Measurements from ENCODE around the gene DENND1A. TPM values are rescaled to one million over a fixed set of nuclear protein-coding genes. Genes with fewer than 3 reads are reported as not detected.

DENND1A gene
- polyA plus RNA-seq, 1 donor = 12.2 TPM

GRCh38 chr9:123371805-123372590 is 557.9 kb downstream of the DENND1A start:
- DNase-seq (ENCODE audit: low read depth) = no peak

- no peak for DNase-seq (ENCODE audit: low read depth)
Measured at GRCh38 chr9:123371228-123371584, 558.7 kb downstream of the DENND1A start.

GRCh38 chr9:123370526-123371227 is 559.2 kb downstream of the DENND1A start:
- no peak for DNase-seq (ENCODE audit: low read depth)

DNA sequence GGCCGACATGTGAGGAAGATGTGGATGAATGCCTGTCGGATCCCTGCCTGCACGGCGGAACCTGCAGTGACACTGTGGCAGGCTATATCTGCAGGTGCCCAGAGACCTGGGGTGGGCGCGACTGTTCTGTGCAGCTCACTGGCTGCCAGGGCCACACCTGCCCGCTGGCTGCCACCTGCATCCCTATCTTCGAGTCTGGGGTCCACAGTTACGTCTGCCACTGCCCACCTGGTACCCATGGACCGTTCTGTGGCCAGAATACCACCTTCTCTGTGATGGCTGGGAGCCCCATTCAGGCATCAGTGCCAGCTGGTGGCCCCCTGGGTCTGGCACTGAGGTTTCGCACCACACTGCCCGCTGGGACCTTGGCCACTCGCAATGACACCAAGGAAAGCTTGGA is 559.8 kb downstream of the DENND1A start:
- no peak for DNase-seq (ENCODE audit: low read depth)

GRCh38 chr9:123369296-123369695 is 560.6 kb downstream of the DENND1A start:
- DNase-seq (ENCODE audit: low read depth) = no peak

GRCh38 chr9:123368536-123369153 is 561.3 kb downstream of the DENND1A start:
- no peak for DNase-seq (ENCODE audit: low read depth)

GRCh38 chr9:123368023-123368422 is 561.9 kb downstream of the DENND1A start:
- DNase-seq (ENCODE audit: low read depth) = no peak

DNA sequence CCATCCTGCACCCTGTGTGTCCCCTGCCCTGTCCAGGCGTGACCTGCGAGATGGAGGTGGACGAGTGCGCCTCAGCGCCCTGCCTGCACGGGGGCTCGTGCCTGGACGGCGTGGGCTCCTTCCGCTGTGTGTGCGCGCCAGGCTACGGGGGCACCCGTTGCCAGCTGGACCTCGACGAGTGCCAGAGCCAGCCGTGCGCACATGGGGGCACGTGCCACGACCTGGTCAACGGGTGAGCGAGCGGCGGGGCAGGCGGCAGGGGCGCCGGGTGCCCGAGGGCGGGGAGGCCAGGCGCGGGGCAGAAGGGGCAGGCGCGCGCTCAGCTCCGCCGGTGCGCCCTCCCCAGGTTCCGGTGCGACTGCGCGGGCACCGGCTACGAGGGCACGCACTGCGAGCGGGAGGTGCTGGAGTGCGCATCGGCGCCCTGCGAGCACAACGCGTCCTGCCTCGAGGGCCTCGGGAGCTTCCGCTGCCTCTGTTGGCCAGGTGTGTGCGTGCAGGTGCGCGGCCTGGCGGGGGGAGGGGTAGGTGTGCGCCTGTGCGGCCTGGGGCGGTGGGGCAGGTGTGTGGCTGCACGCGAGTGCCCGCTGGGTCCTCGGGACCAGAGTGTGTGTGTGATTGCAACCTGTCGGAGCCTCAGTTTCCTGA is 563.9 kb downstream of the DENND1A start:
- no peak for DNase-seq (ENCODE audit: low read depth)

DNA sequence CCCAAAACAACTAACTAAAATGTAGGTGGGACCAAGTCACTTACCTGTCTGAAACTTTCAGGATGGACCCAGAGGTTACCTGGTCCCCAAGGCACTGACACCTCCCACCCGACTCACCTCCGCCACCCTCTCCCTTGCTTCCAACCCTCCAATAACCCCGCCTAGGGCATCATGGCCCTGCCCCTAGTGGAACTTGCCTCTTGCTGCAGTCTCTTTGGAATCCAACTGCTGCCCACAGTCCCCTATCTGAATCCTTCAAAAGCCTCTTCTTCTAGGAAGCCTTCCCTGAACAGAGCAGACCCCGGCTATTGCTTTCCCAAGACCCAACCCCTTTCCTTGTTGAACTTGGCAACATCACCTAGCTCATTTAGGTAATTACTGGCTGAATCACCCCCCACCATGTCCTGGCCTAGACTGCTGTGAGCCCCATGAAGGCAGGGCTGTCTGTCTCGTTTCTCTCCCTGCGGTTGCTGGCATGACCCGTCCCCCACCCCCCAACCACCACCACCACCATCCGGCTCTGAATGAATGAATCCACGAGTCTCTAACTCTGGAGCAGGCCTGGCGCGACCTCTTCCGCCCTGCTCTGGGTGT is 564.5 kb downstream of the DENND1A start:
- no peak for DNase-seq (ENCODE audit: low read depth)

- DNase-seq (ENCODE audit: low read depth) = no peak
Measured at GRCh38 chr9:123364241-123364824, 565.6 kb downstream of the DENND1A start.

GRCh38 chr9:123362856-123363255 is 567.1 kb downstream of the DENND1A start:
- DNase-seq (ENCODE audit: low read depth) = no peak

DNA sequence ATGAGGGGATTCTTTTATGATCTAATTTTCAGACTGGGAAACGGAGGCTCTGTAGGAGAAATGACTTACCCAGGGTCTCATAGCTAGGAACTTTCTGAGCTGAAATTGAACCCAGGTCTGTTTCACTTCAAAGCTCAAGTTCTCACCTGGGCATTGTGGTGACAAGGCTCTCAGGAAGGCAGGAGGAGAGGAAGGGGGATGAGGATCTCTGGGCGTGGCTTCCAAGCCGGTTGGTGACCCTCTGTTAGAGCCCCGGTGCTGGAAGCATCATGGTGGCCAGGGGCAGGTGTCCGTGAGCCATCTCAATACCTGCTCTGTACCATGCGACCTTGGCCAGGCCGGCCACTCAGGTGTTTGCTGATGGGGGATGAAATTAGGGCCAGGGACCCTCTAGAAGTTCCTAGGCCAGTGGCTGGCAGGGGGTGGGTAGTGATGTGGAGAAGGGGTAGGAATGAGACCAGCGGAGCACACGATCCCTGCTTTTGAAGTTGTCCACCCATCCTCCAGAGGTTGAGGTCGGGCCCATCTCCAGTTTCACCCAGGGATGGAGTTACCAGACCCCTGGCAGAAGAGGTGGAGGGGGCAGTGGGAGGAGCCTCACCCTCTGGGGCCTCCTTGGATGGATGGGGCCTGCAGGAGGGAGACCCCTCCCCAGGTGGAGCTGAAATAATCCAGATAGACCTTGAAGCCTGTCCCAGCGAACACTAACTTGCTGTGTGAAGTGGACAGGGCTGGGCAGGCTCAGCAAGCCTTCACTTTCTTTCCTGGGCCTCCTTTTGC is 568.0 kb downstream of the DENND1A start:
- no peak for DNase-seq (ENCODE audit: low read depth)

GRCh38 chr9:123361086-123361730 is 568.7 kb downstream of the DENND1A start:
- no peak for DNase-seq (ENCODE audit: low read depth)

DNA sequence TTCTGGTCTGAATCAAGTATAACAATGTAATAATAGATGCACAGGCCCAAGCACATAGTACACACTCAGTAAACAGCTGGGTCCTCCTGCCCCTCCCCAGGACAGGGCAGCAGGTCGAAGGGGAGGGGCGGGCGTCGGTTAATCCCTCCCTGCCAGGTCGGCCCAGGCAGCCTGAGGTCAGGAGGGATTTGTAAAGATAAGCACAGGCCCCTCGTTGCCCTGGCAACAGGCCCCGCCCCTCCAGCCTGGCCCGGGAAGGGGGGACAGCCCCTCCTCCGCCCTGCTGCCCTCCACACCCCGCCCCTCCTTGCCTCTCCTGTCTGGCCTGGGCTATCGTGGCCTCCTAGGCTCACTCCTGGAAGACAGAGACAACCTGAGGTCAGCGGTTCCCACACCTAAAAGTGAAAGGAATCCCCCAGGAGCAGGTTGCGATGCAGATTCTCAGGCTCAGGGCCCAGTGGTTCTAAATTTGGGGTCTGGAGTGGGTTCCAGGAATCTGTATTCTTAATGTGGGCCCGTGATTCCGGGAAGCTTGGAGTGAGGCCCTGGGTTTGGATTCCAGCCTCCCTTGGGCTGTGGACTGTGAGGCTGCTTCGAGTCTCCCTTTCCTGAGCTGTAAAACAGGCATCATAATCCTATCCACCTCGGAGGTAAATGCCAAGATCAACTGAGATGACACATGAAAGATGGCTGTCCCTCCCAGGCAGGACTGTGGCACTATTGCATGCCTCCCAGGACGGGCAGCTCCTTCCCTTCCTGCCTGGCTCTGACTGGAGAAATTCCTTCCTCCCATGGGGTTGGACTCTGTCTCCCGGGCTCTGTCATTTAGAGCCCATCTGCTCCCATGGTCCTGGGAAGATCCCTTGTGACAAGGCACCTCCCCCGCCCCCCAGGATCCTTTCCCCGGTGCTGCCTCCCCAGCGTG is 569.5 kb downstream of the DENND1A start:
- no peak for DNase-seq (ENCODE audit: low read depth)

GRCh38 chr9:123359546-123359945 is 570.4 kb downstream of the DENND1A start:
- no peak for DNase-seq (ENCODE audit: low read depth)

DNA sequence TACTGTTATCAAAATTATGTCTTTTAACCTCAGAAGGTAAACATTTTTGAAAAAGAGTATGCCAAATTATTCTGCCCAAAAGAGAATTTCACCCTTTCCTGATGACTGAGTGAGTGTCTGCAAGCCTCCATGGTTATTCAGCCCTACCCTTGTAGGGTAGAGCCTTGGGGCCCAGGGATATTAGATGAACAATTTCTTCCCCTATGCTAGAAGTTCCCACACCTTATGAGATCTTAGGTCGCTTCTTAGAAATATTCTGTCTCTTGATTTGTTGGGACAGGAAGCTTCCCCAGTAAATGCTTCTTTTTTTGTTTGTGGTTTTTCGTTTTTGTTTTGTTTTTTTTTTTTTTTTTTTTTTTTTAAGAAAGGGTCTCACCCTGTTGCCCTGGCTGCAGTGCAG is 570.8 kb downstream of the DENND1A start:
- no peak for DNase-seq (ENCODE audit: low read depth)

DNA sequence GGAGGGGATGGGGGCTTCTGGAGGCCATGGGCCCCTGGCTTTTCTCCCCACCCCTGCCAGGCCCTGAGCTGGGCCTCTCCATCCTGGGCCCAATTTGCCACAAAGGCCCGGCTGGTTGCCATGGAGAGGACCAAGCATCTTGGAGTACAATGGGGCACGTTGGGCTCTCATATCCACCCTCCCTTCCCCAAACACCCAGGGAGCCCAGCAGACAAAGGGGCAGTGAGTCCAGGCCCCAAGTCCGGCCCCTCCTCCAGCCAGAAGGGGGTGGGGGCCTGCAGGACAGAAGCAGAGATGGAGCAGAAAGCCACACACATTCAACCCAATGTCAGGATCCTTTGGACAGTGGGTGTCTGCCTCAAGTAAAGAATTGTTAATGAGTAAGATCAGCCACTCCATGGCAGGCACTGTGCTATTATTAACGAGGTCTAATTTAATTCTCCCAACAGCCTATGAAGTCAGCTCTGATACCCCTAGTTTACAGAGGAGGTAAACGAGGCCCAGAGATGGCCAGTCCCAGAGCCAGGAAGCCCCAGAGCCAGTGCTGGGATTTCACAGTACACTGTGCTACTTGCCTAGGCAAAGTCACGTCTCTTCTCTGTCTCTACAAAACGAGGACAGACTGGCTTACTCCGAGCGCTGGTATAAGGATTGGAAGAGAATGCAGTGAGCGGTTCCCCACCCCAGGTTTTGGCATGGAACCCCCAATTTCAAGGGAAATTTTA is 571.6 kb downstream of the DENND1A start:
- no peak for DNase-seq (ENCODE audit: low read depth)

GRCh38 chr9:123357743-123358059 is 572.2 kb downstream of the DENND1A start:
- DNase-seq (ENCODE audit: low read depth) = no peak

Data from forelimb muscle (tissue), 1 donor.